PC-3 (cell line): ENCODE data around the gene BROX.

Source experiments
- CTCF ChIP-seq: fragments of 300-600 bp; sonication (generic); conservative IDR thresholded peaks from 2 replicates; pipeline ENCODE4 v1.5.1; 2017; ENCODE audit warnings: antibody characterized with exemption, low read depth, mild to moderate bottlenecking, low read length
- EZH2 ChIP-seq: fragments of 300-600 bp; sonication (generic); IDR thresholded peaks from one replicate; pipeline ENCODE4 v1.6.1; 2017; ENCODE audit warnings: antibody characterized with exemption, mild to moderate bottlenecking, low read length; ENCODE audit not compliant: unreplicated experiment

- no peak for TF ChIP-seq CTCF
- TF ChIP-seq EZH2 = no peak
These were observed 47.2 kb downstream of the BROX start for GRCh38 chr1:222759451-222760035.
